ENCODE results near the gene PLET1.

The PLET1 gene

DNA sequence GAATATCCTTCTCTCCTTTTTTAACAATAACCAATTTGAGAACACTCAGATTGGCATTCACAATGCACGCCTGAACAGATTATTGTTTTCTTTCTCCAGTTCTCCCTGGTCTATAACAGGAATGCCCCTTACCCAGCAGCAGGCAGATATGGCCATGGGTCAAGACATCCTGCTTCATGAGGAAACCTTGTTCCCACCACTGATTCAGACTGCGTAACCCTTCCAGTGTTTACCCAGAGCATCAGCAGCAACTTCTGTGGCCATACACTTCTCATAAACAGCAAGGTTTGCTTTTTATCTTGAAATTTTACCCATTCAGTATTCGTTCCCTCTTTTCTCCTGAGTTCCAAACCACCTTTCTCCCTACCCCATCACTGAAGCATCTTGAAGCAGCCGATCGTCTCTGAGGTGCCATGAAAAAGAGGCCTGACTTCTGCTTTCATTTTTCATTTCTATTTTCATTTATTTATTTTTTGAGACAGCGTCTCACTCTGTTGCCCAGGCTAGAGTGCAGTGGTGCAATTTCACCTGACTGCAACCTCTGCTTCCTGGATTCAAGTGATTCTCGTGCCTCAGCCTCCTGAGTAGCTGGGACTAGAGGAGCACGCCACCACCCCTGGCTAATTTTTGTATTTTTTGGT lies 24.8 kb downstream of the PLET1 start:
- H3K4me1 Mint-ChIP-seq, result peaks cover 14% of the 10 kb centered on the region
- H3K27ac Mint-ChIP-seq, result peak overlapping the region; percentile 81
- no peaks in the 10 kb centered on the region for H3K27me3 Mint-ChIP-seq
- H3K9me3 Mint-ChIP-seq, result no peaks in the 10 kb centered on the region
- ATAC-seq, result no peak
- H3K36me3 Mint-ChIP-seq, result peaks cover 65% of the 10 kb centered on the region
- H3K4me3 Mint-ChIP-seq, result peak overlapping the region; percentile 38

DNA sequence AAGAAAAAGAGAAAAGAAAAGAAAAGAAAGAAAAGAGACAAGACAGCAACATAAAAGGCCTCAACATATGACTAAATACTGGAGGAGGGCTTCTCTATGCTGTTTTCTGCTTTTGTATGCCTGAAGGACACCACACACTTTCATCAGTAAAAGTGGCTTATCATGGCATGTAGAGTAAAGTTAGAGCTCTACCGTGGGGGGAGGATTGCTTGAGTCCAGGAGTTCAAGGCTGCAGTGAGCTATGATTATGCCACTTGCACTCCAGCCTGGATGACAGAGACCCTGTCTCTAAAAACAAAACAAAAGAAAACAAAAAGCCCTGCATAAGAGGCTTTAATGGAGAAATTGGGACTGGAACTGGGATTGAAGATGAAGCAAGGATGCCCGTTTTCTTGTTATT lies 28.7 kb downstream of the PLET1 start:
- H3K9me3 Mint-ChIP-seq, result no peaks in the 10 kb centered on the region
- no peak overlapping the region for H3K27ac Mint-ChIP-seq
- H3K27me3 Mint-ChIP-seq, result no peaks in the 10 kb centered on the region
- H3K4me1 Mint-ChIP-seq, result peaks cover 31% of the 10 kb centered on the region
- H3K36me3 Mint-ChIP-seq, result peaks cover 59% of the 10 kb centered on the region
- ATAC-seq, result no peak
- H3K4me3 Mint-ChIP-seq, result no peak overlapping the region

DNA sequence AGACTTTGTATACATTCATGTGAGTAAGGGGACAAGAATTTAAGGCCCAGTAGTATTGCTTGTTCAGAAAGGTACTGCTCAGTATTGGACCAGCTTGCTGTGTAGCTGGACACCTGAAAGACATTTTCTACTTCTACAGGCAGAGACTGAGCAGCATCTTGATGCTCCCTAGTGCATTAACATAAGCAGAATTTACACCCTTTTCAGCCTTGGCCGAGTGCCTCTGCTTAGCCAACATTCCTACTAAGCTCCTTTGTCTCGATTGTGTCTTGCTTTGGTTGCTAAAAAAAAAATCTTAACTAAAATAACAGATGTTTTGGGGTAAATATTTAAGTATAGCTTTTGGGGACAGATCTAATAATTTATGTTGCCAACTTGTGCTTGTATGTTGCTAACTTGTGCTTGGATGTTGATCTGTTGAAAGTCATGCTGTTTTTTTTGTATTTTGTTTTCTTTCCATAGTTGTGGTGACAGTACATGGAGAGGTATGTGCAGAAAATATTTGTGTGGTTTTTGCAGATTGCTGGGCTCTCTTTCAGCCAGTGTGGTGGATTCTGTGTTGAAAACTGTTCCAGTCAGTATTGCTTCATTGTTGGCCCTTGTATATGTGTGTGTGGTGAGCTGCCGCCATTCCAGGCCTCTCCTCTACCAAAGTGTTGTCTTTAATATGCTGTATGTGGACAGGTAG lies 30.8 kb downstream of the PLET1 start:
- Mint-ChIP-seq H3K4me3 (no peak overlapping the region), H3K27ac (no peak overlapping the region), H3K36me3 (peaks cover 41% of the 10 kb centered on the region), H3K4me1 (peaks cover 17% of the 10 kb centered on the region), H3K9me3 (no peaks in the 10 kb centered on the region), H3K27me3 (no peaks in the 10 kb centered on the region)
- ATAC-seq, result no peak

DNA sequence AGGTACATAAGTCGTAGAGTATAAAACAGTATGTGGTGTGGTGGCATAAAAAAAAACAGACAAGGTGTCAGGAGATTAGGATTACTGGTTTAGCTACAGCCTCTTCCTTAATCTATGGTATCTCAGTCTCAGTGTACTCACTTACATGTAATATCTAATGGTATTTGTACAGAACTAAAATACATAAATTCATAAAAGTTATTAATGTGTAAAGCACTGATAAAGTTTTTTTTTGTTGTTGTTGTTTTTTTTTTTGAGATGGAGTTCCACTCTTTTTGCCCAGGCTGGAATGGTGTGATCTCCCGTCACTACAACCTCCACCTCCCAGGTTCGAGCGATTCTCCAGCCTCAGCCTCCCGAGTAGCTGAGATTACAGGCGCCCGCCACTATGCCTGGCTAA lies 31.5 kb downstream of the PLET1 start:
- Mint-ChIP-seq H3K27me3 (no peaks in the 10 kb centered on the region), H3K27ac (no peak overlapping the region), H3K36me3 (peaks cover 41% of the 10 kb centered on the region), H3K4me3 (no peak overlapping the region), H3K9me3 (no peaks in the 10 kb centered on the region), H3K4me1 (peaks cover 17% of the 10 kb centered on the region)
- no peak for ATAC-seq

DNA sequence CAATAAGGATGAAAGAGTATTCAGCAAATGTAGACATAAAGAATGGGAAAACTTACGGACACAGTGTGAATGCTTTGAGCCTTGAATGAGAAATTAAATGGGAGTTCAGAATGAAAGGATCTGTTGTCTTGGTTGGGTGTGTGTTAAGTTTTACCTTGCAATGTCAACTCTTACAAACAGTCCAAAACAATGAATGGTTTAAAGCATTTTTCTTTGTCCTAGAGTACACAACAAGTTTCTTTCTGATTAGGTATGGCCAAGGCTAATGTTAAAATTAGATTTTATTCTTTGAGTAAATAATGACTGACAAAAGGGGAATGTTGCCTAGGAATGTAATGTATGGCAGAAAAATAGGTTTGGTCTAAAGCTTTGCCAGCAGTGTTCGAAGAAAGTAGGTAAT lies 32.0 kb downstream of the PLET1 start:
- no peaks in the 10 kb centered on the region for H3K27me3 Mint-ChIP-seq
- H3K4me3 Mint-ChIP-seq, result no peak overlapping the region
- H3K36me3 Mint-ChIP-seq, result peaks cover 41% of the 10 kb centered on the region

DNA sequence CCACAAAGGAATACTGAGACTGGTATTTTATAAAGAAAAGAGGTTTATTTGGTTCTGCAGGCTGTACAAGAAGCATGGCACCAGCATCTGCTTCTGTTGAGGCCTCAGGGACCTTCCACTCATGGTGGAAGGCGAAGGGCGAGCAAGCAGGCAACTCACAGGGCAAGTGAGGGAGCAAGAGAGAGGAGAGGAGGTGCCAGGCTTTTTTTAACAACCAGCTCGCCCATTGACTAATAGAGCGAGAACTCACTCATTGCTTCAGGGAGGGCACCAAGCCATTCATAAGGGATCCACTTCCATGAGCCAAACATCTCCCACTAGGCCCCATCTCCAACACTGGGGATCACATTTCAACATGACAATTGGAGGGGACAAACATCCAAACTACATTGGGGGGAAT lies 33.2 kb downstream of the PLET1 start:
- H3K9me3 Mint-ChIP-seq, result no peaks in the 10 kb centered on the region
- peaks cover 17% of the 10 kb centered on the region for H3K4me1 Mint-ChIP-seq
- ATAC-seq, result no peak
- H3K4me3 Mint-ChIP-seq, result peak overlapping the region; percentile 95
- H3K27me3 Mint-ChIP-seq, result no peaks in the 10 kb centered on the region
- peaks cover 38% of the 10 kb centered on the region for H3K36me3 Mint-ChIP-seq
- peak overlapping the region; percentile 98 for H3K27ac Mint-ChIP-seq

More for the DNA sequence above, 32.0 kb downstream of the PLET1 start:
- ATAC-seq, result no peak
- Mint-ChIP-seq H3K9me3 (no peaks in the 10 kb centered on the region), H3K4me1 (peaks cover 17% of the 10 kb centered on the region), H3K27ac (no peak overlapping the region)

DNA sequence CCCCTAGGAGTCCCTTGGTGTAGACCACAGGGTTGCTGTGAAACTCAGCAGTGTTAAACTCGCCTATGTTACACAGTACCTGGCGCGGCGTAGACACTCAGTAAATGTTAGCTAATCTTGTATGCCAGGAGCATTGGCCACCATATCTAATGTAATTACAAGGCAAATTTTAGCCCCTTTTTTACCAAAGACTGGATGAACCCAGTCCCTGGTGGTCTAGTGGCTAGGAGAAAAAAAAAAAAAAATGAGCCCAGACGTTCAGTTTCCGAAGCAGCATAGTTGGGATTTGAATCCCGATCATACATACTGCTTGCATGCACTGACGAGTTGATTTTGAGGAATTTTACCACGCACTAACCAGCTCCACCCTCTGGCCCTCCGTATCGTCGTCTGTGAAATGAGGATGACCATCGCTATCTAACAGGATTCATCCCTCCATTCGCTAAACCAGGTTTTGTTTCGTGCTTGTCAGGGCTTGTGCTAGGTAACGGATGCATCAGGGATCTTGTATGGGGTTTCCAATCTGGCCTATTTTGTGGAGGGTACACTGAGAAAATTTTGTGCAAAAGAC lies 33.7 kb downstream of the PLET1 start:
- H3K27ac Mint-ChIP-seq, result peak overlapping the region; percentile 98
- peaks cover 17% of the 10 kb centered on the region for H3K4me1 Mint-ChIP-seq
- peak overlapping the region; percentile 95 for H3K4me3 Mint-ChIP-seq
- no peaks in the 10 kb centered on the region for H3K9me3 Mint-ChIP-seq
- no peaks in the 10 kb centered on the region for H3K27me3 Mint-ChIP-seq
- peaks cover 33% of the 10 kb centered on the region for H3K36me3 Mint-ChIP-seq
- peak; percentile 81 for ATAC-seq

DNA sequence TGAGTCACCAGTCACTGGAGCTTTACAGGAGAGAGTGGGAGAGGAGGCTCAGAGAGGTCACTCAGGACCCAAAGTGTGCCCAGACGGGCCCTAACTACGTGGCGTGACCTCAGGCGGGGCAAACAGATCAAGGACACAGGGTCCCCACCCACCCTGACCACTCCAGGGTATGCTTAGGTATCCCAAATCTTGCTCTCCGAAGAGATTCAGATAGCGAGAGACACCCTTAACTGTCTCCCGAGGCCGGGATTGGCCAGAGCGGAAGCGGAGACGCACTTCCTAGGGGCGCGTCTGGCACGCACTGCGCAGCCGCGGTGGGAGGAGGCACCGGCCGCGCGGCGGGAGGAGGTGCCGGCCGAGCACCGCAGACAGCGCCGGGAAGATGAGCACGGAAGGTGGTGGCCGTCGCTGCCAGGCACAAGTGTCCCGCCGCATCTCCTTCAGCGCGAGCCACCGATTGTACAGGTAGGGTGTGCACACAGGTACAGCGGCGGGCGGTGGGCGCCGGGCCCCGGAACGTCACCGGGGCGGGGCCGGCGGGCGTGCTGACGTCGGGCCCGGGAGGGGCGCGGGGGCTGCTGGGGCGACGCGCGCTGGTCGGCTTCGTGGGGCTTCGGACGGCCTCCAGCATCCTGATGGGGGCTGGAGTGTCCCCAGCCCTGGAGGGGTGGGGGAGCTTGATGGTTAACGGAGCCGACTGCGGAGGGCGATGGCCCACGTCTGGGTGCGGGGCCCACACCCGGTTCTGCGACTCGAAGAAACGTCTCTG lies 34.4 kb downstream of the PLET1 start, which contains the start of gene PTS:
TSS of gene PTS (plus strand) at position 367 of the 769 bp plus-strand sequence. CDS start at position 383, 16 bp downstream.
- peak within 1 kb of the TSS; percentile 95 for H3K4me3 Mint-ChIP-seq
- peak within 1 kb of the TSS; percentile 98 for H3K27ac Mint-ChIP-seq
- H3K4me1 Mint-ChIP-seq, result peaks cover 17% of the 10 kb centered on the region

DNA sequence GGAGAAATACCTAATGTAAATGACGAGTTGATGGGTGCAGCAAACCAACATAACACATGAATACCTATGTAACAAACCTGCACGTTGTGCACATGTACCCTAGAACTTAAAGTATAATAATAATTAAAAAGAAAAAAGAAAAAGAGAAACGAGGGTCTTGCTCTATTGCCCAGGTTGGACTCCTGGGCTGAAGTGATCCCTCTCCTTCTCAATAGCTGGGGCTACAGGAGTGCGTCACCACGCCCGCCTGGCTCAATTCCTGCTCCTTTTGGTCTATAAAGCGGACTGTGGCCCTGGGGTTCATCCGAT lies 35.0 kb downstream of the PLET1 start:
- H3K27ac Mint-ChIP-seq, result peak overlapping the region; percentile 98
- peaks cover 17% of the 10 kb centered on the region for H3K4me1 Mint-ChIP-seq

More for the DNA sequence above, 34.4 kb downstream of the PLET1 start, which contains the start of gene PTS:
- Mint-ChIP-seq H3K27me3 (no peaks in the 10 kb centered on the region), H3K9me3 (no peaks in the 10 kb centered on the region), H3K36me3 (peaks cover 26% of the 10 kb centered on the region)
- peak; percentile 97 for ATAC-seq

DNA sequence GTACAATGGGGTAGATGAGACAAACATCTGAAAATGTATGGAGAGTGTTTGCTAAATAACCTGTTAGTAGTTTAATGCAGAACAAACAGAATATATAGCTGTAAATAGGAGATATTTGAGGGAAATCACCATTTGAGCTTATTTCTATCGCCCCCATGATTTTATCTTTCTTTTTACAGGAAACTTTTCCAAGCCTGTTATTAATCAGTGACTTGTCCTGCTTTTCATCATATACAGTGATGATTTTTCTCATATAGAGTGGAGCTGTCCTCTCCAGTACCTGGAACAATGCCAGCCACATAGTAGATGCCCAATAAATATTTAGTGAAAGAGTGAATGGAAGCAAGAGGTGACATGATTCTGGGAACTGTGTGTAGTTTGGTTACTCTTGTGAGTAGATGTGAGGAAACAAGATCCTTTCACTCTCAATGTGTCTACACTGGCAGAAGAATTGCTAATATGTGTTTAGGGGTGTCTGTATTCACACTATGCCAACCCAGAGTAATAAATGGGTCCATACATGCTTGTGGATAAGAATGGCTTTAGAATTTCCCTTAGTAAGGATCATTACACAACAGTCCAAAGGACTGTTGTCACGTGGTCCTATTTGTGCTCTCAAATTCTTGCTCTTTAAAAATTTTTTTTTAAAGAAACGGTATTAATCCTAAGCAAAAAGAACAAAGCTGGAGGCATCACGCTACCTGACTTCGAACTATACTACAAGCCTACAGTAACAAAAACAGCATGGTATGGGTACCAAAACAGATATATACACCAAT lies 36.7 kb downstream of the PLET1 start:
- peaks cover 7% of the 10 kb centered on the region for H3K36me3 Mint-ChIP-seq
- peaks cover 23% of the 10 kb centered on the region for H3K4me1 Mint-ChIP-seq
- no peak overlapping the region for H3K27ac Mint-ChIP-seq
- no peak for ATAC-seq
- no peaks in the 10 kb centered on the region for H3K9me3 Mint-ChIP-seq
- no peak overlapping the region for H3K4me3 Mint-ChIP-seq
- H3K27me3 Mint-ChIP-seq, result no peaks in the 10 kb centered on the region

More for the DNA sequence above, 35.0 kb downstream of the PLET1 start:
- H3K36me3 Mint-ChIP-seq, result peaks cover 21% of the 10 kb centered on the region
- no peaks in the 10 kb centered on the region for H3K9me3 Mint-ChIP-seq
- H3K27me3 Mint-ChIP-seq, result no peaks in the 10 kb centered on the region
- H3K4me3 Mint-ChIP-seq, result peak overlapping the region; percentile 95
- ATAC-seq, result no peak

DNA sequence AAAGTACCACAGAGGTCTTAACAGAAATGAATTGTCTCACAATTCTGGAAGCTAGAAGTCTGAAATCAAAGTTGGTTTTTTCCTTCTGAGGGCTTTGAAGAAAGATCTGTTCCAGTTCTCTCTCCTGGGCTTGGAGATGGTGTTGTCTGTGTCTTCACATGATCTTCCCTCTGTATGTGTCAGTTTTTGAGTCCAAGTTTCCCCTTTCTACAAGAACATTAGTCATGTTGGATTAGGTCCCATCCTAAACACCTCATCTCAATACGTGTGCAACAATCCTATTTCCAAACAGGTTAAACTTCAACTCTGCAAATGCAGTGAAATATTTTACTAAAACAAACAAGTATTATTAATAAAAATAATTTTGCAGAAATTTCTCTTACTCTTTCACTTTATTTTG lies 37.5 kb downstream of the PLET1 start:
- H3K4me1 Mint-ChIP-seq, result peaks cover 16% of the 10 kb centered on the region
- no peak overlapping the region for H3K4me3 Mint-ChIP-seq
- no peaks in the 10 kb centered on the region for H3K27me3 Mint-ChIP-seq
- H3K27ac Mint-ChIP-seq, result no peak overlapping the region
- H3K9me3 Mint-ChIP-seq, result no peaks in the 10 kb centered on the region
- no peak for ATAC-seq
- no peaks in the 10 kb centered on the region for H3K36me3 Mint-ChIP-seq

DNA sequence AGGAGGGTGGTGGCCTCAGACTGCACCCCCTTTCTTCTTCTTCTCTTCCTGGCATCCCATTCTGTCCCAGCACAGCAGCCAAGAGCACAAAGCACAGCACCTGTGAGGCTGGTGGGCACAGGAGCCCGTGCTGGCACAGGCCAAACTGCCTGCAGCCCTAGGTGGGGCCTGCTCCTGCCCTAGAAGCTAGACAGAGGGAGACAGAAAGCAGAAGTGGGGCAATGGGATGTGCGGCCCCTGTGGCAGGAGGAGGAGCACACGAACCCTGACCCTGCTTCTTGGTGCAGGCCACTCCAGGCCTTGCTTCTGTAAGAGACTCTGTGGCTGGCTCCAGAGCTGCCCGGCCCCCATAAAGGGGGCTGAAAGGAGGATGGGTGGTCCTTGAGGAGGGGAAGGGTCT lies 38.4 kb downstream of the PLET1 start:
- no peaks in the 10 kb centered on the region for H3K27me3 Mint-ChIP-seq

DNA sequence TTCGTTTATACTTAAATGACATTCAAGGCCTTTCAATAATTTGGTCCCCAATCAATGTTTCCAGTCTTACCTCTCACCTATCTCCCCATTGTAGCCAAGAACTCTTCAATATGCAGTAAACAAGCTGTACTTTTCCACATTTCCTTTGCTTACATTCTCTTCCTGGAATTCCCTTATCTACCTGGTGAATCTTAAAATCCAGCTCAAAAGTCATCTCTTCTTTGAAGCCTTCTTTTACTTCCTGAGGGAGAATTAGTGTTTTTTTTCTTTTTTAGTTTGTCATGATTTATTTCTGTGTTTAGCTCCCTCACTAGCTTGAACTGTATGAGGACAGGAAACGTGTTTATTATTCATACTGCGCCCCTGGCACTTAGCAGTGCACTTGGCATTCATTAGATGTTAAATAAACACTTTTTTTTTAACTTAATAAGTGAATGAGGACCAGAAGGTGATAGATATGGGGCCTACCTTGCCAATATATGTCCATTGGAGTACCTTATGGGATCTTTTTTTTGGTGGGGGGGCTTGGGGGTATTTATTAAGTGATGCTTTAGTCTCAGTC lies 39.3 kb downstream of the PLET1 start:
- no peaks in the 10 kb centered on the region for H3K36me3 Mint-ChIP-seq
- peaks cover 6% of the 10 kb centered on the region for H3K4me1 Mint-ChIP-seq
- no peaks in the 10 kb centered on the region for H3K27me3 Mint-ChIP-seq
- no peaks in the 10 kb centered on the region for H3K9me3 Mint-ChIP-seq
- H3K4me3 Mint-ChIP-seq, result no peak overlapping the region
- no peak overlapping the region for H3K27ac Mint-ChIP-seq
- no peak for ATAC-seq

More for the DNA sequence above, 38.4 kb downstream of the PLET1 start:
- no peaks in the 10 kb centered on the region for H3K36me3 Mint-ChIP-seq
- H3K27ac Mint-ChIP-seq, result no peak overlapping the region
- no peaks in the 10 kb centered on the region for H3K9me3 Mint-ChIP-seq
- H3K4me1 Mint-ChIP-seq, result peaks cover 10% of the 10 kb centered on the region
- H3K4me3 Mint-ChIP-seq, result no peak overlapping the region
- no peak for ATAC-seq

DNA sequence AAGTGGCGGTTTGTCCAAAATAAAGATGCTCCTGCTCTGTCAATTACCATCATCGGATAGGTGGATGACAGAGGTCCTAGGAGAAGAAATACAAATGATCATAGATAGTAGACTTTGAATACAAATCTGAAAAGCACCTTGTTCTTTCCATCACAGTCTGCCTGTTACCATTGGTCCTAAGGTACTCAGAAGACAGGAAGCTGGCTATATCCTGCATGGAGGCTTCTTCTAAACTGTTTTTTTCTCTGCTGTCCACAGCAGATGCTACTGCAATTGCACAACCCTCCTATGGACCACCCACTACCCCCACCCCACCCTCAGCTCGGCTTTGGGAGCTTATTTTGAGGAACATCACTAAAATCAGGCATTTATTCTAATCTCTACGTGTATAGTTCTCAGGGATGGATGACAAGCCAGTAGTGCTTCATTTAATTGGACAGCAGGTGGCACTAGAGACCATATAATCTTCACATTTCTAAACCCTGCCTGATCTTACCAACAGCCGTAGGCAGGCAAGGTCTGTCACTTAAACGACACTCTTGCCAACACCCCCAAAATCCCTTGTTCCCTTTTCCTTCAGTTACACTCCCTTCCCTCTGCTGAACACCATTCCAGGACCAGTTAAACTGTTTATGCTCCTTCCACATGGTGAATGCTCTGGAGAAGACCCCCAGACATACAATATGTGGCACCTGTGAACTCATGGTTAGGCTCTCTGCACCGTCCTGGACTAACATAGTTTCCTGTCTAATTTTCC lies 41.0 kb downstream of the PLET1 start:
- no peak overlapping the region for H3K4me3 Mint-ChIP-seq
- H3K36me3 Mint-ChIP-seq, result no peaks in the 10 kb centered on the region
- ATAC-seq, result peak; percentile 95
- no peak overlapping the region for H3K27ac Mint-ChIP-seq
- peaks cover 6% of the 10 kb centered on the region for H3K4me1 Mint-ChIP-seq
- no peaks in the 10 kb centered on the region for H3K9me3 Mint-ChIP-seq
- no peaks in the 10 kb centered on the region for H3K27me3 Mint-ChIP-seq

Data from stimulated activated memory B cell treated with anti-CD40 and anti-IgM and Interleukin-4, amounts not matched to agents 10 μg/mL and 1 μg/mL and 100 μg/mL, for 72 hours (primary cell).